Effector memory CD4-positive, alpha-beta T cell (primary cell): ENCODE data around the gene PTPRN2.
"Not testable (repeated sequence)": the region's sequence is repeated elsewhere in the genome, so short reads cannot be mapped to it uniquely, and the experiment has no call there.

Experiments used
- DNase-seq, 3 donors: peaks; one replicate each; pipeline ENCODE4 v3.0.0-alpha.2; 2020
- H3K27ac ChIP-seq: 2 replicates; pipeline ENCODE4 v1.7.0; 2013; ENCODE audit warnings: mild to moderate bottlenecking, low read length, moderate library complexity; ENCODE audit not compliant: insufficient read depth, poor library complexity, severe bottlenecking
- H3K27me3 ChIP-seq: replicated peaks from 2 replicates; pipeline ENCODE4 v1.7.0; 2013; ENCODE audit warnings: mild to moderate bottlenecking, low read length; ENCODE audit not compliant: insufficient read depth, control insufficient read depth, poor library complexity, severe bottlenecking
- H3K36me3 ChIP-seq: 2 replicates; pipeline ENCODE4 v1.7.0; 2013; ENCODE audit warnings: mild to moderate bottlenecking, low read length, moderate library complexity; ENCODE audit not compliant: control insufficient read depth, insufficient read depth
- H3K4me1 ChIP-seq: 2 replicates; pipeline ENCODE4 v1.7.0; 2013; ENCODE audit warnings: low read length, mild to moderate bottlenecking; ENCODE audit not compliant: control insufficient read depth, insufficient read depth, poor library complexity, severe bottlenecking
- H3K4me3 ChIP-seq: 2 replicates; pipeline ENCODE4 v1.7.0; 2013; ENCODE audit warnings: low read length, low read depth, mild to moderate bottlenecking; ENCODE audit not compliant: insufficient read depth, poor library complexity, severe bottlenecking
- H3K9me3 ChIP-seq: 2 replicates; pipeline ENCODE4 v1.7.0; 2013; ENCODE audit warnings: mild to moderate bottlenecking, low read length, moderate library complexity; ENCODE audit not compliant: control insufficient read depth

PTPRN2 gene

DNA sequence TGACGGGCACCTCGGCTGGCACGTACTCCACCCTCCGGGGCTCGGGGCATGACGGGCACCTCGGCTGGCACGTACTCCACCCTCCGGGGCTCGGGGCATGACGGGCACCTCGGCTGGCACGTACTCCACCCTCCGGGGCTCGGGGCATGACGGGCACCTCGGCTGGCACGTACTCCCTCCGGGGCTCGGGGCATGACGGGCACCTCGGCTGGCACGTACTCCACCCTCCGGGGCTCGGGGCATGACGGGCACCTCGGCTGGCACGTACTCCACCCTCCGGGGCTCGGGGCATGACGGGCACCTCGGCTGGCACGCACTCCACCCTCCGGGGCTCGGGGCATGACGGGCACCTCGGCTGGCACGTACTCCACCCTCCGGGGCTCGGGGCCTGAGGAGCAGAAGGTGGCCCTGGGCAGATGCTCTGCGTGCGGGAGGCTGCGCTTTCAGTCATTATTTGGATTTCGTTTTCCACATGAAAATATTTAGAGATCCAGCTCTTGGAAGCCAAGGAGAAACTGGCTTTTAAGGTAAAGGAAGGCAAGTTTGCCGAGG lies 1086.6 kb downstream of the PTPRN2 start:
- H3K36me3 ChIP-seq, H3K9me3 ChIP-seq, H3K27me3 ChIP-seq, DNase-seq, H3K4me3 ChIP-seq, H3K27ac ChIP-seq: not testable (repeated sequence)
- peaks cover 21% of the 10 kb centered on the region for H3K4me1 ChIP-seq

DNA sequence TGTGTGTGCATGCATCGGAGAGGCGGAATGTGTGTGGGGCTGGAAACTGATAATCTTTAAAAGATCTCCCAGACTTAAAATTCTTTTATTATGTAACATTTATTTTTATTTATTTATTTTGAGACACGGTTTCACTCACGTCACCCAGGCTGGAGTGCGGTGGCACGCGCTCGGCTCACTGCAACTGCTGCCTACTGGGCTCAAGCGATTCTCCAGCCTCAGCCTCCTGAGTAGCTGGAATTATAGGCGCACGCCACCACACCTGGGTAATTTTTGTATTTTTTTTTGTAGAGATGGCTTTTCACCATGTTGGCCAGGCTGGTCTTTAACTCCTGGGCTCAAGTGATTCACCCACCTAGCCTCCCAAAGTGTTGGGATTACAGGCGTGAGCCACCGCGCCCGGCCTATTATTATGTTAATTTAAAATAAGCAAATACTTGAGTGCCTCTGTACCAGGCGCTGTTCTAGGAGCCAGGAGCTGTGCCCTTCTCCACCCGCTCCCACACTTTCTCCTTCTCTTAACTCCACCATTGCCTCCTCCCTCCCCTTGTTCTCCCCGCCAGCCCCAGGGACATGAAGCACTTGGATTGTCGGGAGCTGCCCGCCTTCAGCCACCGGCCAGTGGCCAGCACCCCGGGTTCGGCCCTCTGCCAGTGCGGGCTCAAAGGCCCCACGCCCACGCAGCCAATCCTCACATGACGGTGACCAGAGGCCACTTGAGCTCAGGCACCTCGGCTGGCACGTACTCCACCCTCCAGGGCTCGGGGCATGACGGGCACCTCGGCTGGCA lies 1087.3 kb downstream of the PTPRN2 start:
- no peaks in the 10 kb centered on the region for H3K27me3 ChIP-seq
- H3K27ac ChIP-seq: no peak overlapping the region
- H3K9me3 ChIP-seq: peaks cover 1% of the 10 kb centered on the region
- no peak overlapping the region for H3K4me3 ChIP-seq
- peaks cover 25% of the 10 kb centered on the region for H3K4me1 ChIP-seq
- DNase-seq: no peak
- H3K36me3 ChIP-seq: no peaks in the 10 kb centered on the region

DNA sequence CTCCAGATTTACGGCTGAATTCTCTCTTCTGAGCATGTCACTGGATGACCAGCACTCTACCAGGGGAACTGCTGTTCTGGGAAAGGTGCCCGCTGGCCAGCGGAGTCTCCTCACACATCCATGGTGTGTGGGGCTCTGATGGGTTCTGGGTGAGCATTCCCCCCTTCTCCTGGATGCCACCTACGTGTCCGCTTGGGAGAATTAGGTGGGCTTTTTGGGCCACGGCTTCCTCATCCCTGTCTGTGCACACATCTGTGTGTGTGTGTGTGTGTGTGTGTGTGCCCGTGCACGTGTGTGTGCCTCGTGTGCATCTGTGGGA lies 1087.8 kb downstream of the PTPRN2 start:
- Histone ChIP-seq H3K9me3 (no peaks in the 10 kb centered on the region), H3K36me3 (no peaks in the 10 kb centered on the region), H3K4me1 (peaks cover 25% of the 10 kb centered on the region), H3K4me3 (no peak overlapping the region), H3K27ac (no peak overlapping the region), H3K27me3 (no peaks in the 10 kb centered on the region)
- DNase-seq: no peak

DNA sequence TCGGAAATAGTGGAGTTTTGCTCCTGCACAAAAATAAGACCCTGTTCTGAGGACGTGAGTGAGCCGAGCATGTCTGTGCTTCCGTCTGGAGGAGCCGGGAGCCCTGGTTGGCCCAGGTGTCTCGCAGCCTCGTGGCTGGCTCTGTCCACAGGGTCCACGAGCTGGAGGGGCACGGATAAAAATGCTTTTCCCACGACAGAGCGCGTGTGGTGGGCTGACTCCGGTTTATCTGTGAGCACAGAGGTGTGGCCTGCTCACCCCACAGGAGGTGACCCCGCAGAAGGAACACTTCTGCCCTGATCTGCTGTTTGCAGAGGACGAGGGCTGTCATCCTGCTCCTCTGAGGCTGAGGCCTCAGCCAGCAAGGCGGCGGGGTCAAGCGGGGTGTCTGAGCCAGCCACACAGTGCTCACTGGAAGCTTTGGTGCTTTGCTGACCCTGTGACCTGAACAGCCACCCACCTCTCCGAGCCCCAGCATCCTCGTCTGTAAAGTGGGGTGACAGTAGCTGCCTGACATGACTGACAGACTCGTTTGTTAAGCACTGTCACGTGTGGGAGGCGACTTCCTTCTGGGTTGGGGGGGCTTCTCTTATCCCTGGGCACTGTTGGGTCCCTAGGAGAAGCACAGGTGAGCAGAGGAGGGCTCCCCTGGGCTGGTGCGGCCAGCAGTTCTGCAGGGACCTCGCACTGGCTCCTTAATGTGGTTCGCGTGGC lies 1088.3 kb downstream of the PTPRN2 start:
- no peak for DNase-seq
- no peak overlapping the region for H3K27ac ChIP-seq
- no peaks in the 10 kb centered on the region for H3K27me3 ChIP-seq
- H3K4me3 ChIP-seq: no peak overlapping the region
- no peaks in the 10 kb centered on the region for H3K9me3 ChIP-seq
- no peaks in the 10 kb centered on the region for H3K36me3 ChIP-seq
- peaks cover 25% of the 10 kb centered on the region for H3K4me1 ChIP-seq

DNA sequence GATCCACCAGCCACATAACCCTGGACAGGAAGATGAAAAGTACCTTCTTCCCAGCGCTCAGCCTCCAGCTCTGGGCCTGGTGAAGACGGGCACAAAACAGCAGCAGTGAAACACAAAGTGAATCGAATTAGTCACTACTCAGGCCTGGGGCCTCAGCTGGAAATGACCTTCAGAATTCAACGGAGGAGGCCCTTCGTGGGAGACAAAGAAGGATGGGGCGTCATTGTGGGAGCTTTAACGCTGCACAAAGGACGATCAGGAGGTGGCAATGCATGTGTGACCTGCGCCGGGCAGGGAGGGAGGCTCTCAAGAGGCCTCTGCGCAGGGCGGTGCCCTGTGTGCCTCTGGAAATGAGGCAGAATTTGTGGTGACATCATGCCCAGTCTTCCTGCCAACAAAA lies 1089.0 kb downstream of the PTPRN2 start:
- no peak overlapping the region for H3K27ac ChIP-seq
- no peaks in the 10 kb centered on the region for H3K9me3 ChIP-seq
- H3K27me3 ChIP-seq: no peaks in the 10 kb centered on the region
- no peak for DNase-seq
- no peaks in the 10 kb centered on the region for H3K36me3 ChIP-seq
- no peak overlapping the region for H3K4me3 ChIP-seq
- H3K4me1 ChIP-seq: peaks cover 25% of the 10 kb centered on the region

DNA sequence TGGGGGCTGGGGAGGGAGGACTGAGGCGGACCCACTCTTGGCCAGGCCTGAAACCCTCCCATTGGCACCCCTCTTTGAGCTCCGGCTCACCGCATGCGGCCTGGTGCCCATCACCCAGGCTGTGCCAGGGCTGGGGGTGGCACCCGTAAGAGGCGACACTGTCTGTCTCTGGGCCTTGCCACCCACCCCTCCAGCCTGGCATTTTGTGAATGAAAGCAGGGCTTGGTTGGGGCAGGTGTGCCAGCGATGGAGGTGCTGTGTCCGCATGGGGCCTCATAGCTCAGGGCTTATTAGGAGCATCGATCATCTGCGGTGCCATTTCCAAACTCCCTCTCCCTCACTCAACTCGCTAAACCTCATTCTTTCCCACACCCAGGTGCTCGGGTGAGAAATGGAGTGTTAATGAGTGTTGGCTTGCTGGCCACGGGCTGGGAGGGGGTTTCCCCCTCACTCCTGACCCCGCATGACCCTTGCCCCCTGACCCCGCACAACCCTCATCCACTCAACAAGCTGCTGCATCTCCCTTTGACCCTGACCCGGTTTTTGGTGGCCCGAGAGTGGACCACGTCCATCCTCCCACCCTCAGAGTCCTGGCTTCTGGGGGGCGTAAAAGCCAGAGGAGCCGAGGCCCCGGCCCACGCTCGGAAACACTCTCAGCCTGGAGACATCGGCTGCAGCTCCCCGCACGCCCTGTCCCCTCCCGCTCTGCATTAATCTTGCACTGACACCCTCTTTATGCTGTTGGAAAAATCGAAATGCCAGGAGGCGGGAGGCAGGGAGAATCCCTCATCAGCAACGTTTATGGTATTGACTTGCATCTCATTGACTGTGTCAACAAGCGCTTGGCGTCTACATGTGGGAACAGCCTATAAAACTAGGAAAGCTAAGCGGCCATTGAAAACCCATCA lies 1089.6 kb downstream of the PTPRN2 start:
- no peak overlapping the region for H3K27ac ChIP-seq
- no peak for DNase-seq
- no peak overlapping the region for H3K4me3 ChIP-seq
- H3K36me3 ChIP-seq: no peaks in the 10 kb centered on the region
- no peaks in the 10 kb centered on the region for H3K9me3 ChIP-seq
- no peaks in the 10 kb centered on the region for H3K27me3 ChIP-seq
- peaks cover 19% of the 10 kb centered on the region for H3K4me1 ChIP-seq

DNA sequence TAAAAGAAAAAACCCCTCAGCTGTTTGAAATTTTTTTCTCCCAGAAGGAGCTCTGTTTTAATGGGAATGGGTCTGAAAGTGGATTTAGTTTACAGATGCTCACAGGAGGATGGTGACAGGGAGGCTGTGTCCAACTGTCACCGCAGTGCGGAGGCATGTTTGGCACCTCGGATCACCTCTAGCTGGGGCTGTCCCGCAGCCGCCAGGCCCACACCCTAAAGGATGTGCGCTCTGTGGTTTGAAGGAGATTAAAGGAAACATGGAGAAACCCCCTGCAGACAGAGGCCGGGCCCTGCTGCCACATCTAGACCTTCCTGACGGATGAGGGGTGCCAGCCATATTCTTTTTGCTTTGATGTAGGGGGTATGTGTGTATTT lies 1090.3 kb downstream of the PTPRN2 start:
- Histone ChIP-seq H3K9me3 (no peaks in the 10 kb centered on the region), H3K4me1 (peaks cover 12% of the 10 kb centered on the region), H3K27ac (no peak overlapping the region), H3K36me3 (no peaks in the 10 kb centered on the region), H3K4me3 (no peak overlapping the region), H3K27me3 (no peaks in the 10 kb centered on the region)
- DNase-seq: no peak

DNA sequence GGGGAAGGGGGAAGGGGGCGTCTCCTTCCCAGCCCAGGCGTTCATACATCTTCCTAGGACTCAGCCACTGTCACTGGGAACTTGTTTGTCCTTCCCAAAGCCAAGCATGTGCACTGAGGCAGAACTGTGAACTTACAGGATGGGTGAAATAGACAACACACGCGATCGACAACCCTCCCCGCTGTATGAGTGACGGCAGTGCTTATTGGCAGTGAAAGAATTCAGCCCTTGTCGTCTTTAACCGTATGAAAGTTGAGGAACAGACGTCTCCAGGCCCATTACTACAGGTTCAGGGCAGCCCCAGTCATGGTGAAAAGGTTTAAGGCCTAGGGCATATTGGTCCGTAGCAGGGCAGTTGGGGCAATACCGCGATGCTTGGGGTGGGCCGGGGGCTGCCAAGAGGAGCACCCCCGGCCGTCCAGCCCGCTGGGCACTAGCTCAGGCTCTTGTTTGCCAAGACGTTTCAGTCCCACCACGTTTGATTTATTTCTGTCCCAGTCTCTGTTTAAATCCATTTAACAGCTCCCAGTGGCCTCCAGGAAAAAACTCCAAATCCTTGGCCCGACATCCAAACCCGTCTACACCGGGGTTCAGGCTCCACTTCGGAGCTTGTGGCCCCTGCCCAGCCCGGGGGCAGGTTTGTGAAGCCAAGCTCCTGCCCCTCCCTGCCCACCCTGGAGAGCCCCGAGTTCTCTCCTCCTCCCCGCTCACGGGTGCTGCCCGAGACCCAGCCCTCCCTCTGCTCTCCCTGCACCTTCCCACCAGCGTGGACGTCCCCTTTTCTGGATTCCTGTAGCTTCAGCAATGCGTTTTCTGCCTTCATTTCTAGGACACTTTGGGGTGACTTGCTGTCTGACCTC lies 1091.0 kb downstream of the PTPRN2 start:
- Histone ChIP-seq H3K27me3 (no peaks in the 10 kb centered on the region), H3K27ac (no peak overlapping the region), H3K36me3 (no peaks in the 10 kb centered on the region), H3K9me3 (no peaks in the 10 kb centered on the region), H3K4me3 (no peak overlapping the region), H3K4me1 (peaks cover 6% of the 10 kb centered on the region)
- no peak for DNase-seq

DNA sequence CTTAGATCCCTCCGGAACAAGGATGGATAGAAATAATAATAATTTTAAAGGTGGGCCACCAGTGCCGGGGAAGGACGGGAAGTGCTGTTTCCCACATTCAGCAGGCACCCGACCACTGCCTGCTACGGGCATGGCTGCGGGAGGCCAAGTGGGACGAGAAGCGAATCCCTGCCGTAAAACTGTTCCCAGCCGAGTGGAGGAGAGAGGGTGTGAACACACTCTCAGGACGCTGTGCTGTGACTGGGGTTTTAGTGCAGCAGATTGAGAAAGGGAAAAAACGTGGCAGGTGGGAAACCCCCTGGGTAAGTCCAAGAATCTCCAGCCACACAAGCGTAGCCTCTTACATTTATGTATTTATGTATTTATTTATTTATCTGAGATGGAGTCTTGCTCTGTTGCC lies 1092.0 kb downstream of the PTPRN2 start:
- Histone ChIP-seq H3K36me3 (no peaks in the 10 kb centered on the region), H3K27me3 (no peaks in the 10 kb centered on the region), H3K4me3 (no peak overlapping the region), H3K4me1 (peaks cover 6% of the 10 kb centered on the region), H3K9me3 (no peaks in the 10 kb centered on the region), H3K27ac (no peak overlapping the region)
- DNase-seq: no peak
